ENCODE data around the gene PTOV1.

The PTOV1 gene

GRCh38 chr19:49875177-49875576 lies 24.2 kb downstream of the PTOV1 start:
- DNase-seq (ENCODE audit: low read depth), result no peak

DNA sequence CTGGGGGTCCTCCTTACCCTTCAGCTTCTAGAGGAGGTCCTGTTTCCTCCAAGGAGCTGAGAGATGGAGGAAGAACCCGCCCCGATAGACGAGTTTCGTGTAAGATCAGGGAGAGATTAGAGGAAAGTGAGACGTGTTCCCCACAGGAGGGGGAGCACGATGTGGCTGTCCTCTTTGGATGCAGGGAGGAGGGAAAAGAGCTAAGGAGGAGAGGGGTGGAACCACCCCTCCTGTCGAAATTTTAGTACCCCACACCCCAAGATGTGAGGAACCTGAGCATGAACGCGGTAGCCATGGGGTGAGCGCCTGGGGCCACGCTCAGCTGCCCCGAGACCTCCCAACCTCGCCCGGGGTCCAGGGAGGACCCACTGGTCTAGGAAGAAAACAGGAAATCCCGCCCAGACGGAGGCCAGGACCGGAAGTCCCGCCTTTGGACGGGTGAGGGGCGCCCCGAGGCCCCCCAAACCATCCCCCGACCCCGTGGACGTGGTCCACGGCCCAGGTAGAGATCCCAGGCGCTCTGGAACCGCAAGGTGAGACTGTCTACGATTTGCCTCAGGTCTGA lies 25.0 kb downstream of the PTOV1 start:
- no peak for DNase-seq (ENCODE audit: low read depth)

- DNase-seq (ENCODE audit: low read depth), result peak; percentile 97
Measured at GRCh38 chr19:49876422-49877019, 25.6 kb downstream of the PTOV1 start.

DNA sequence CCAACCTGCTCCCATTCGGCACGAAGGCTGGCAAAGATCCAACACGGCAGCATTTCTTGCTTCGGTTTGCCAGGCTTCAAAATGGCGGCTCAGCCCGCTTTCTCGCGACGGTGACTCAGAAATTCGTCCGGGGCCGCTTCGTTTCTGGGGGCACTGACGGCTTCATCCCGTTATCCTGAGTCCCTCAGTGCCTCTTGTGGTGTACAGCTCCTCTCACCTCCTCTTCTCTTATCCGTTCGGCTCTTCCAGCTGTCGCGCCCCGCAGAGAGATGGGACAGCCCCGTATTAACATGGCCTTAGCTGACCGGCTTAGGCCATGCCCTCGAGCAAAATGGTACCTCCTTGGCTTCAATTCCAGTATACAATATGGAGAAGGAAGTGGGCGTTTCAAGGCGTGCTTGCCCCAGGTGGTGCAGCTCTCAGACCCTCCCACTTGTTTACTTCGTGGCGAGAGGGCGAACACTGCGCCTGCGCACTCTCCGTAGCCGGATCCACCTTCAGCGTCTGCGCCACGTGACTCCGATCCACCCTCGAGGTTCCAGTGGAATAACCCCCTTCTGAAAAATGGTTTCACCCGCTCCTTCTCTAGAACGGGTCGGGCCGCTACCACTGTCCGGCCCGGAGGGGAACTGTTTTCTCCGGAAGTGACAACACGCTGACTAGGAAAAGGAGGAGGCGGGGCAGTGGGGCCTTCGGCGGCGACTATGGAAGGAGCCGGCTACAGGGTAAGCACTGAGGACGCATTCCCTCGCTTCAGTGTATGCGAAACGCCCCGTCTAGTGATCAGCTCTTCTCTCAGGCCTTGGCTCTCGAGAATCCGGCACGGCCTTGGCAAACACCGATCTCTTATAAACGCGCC lies 26.3 kb downstream of the PTOV1 start, which contains the start of the genes AKT1S1 and TBC1D17:
Gene AKT1S1, minus strand, starts transcription at position 336 of the 859 bp plus-strand sequence. CDS start 4,060 bp downstream, outside the sequence.
Gene TBC1D17, plus strand, starts transcription at position 683 of the 859 bp plus-strand sequence. Its CDS starts 22 bp downstream, at position 705.
- DNase-seq (ENCODE audit: low read depth), result peak; percentile 99

DNA sequence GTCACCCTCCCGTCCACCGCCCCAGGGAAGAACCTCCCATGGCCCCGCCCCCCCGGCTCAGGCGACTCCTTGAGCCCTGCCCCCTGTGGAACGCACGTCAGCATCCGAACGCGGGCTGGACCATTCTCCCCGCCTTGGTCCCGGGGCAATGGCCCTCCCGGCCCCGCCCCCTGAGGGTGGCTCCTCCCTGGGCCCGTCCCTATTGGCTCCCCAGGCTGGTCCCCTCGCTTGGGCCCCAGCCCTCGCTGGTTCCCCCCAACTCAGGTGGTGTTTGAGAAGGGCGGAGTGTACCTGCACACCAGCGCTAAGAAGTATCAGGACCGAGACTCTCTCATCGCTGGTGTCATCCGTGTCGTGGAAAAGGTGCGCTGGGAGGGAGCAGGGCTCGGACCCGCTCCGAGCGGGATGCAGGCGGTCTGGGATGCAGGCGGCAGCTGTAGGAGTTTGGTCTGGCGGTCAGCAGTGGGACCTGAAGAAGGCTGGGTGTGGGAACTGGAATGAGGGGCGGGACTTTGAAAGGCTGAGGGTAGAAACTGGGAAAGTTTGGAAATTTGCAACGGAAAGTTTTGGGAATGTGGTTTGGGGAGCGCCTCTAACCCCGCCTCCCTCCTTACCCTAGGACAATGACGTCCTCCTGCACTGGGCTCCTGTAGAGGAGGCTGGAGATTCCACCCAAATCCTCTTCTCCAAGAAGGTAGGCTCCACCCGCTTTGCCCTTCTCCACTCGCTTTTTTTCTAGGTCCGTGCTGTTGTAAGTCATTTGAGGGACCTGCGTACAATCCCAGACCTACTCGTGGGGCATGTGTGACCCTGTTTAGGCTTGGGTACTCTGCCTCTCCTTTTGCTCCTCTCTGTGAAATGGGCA lies 27.2 kb downstream of the PTOV1 start:
- DNase-seq (ENCODE audit: low read depth), result peak; percentile 97

DNA sequence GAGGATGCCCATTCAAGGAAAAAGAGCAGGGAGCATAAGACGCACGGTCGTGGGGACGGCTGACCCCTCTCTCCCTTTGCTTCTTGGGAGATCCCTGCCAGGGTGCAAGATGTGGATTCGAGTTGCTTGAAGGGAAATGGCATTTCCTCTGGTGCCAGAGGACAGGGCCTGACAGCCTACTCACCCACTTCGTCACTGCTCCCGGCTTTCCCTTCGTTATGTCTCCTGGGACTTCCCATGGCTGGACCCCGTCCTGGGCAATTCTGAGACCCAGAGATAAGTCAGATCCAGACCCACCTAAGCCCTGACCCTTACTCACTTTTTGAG lies 27.7 kb downstream of the PTOV1 start:
- DNase-seq (ENCODE audit: low read depth), result no peak

DNA sequence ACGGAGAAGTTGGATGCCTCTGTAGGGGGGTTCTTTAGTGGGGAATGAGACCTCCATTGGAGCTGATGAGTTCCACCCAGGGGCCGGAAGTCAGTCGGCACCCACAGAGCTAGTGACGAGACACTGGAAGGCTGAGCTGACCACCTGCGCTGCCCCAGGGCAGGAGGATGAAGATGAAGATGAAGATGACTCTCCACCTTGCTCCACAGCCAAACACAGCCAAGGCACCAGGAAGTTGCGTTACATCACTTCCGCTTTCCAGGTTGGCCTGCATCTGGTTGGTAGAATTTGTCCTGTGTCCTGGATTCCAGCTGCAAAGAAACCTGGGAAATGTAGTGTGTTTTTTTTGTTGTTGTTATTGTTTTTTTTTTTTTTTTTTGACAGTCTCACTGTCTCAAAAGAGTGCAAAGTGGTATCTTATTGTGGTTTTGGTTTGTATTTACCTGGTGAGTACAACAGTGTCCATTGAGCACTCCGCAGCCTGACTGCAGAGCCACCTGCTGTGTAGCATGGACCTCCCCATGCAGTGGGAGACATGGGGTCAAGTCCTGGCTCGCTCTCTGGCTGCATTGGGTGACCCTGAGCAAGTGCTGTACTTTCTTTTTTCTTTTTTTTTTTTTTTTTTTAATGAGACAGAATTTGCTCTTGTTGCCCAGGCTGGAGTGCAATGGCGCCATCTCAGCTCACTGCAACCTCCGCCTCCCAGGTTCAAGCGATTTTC lies 28.4 kb downstream of the PTOV1 start:
- no peak for DNase-seq (ENCODE audit: low read depth)

DNA sequence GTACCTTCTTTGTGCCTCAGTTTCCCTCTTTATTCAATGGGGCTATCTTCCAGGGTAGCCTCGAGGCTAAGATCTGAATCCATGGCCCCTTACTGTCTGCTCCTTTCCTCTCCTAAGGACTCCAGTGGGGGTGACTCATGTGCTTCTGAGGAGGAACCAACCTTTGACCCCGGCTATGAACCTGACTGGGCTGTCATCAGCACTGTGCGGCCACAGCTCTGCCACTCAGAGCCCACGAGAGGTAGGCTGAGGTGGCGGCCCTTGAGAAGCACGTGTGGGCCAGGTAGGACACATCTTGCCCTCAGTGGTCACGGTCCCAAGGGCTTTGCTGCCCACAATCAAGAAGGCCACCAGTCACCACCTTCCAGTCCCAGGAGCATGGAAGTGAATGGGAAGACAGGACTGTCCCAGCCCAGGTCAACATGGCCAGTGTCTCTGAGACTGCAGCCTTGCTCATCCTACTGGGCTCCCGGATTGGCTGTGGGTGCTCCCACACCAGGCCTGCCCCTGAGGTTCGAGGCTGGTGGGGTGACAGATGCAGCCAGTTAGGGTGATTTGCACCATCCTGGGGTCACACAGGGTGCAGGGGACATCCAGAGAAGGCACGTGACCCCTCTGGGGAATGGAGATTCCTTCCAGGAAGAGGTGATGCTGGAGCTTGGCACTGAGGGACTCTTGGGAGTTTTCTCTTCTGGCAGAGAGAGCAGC lies 29.4 kb downstream of the PTOV1 start:
- DNase-seq (ENCODE audit: low read depth), result no peak

DNA sequence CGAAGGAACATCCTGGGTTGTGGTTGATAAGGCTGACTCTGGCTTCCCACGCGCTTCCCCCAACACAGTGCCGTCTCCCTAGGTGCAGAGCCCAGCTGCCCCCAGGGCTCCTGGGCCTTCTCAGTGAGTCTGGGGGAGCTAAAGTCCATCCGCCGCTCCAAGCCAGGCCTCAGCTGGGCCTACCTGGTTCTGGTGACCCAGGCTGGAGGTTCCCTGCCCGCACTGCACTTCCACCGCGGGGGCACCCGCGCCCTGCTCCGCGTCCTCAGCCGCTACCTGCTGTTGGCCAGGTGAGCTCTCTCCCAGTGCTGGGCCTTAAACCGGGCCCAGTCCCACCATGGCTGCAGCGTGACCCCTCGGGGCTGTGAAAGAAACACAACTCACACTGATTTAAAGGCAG lies 30.2 kb downstream of the PTOV1 start:
- DNase-seq (ENCODE audit: low read depth), result no peak

DNA sequence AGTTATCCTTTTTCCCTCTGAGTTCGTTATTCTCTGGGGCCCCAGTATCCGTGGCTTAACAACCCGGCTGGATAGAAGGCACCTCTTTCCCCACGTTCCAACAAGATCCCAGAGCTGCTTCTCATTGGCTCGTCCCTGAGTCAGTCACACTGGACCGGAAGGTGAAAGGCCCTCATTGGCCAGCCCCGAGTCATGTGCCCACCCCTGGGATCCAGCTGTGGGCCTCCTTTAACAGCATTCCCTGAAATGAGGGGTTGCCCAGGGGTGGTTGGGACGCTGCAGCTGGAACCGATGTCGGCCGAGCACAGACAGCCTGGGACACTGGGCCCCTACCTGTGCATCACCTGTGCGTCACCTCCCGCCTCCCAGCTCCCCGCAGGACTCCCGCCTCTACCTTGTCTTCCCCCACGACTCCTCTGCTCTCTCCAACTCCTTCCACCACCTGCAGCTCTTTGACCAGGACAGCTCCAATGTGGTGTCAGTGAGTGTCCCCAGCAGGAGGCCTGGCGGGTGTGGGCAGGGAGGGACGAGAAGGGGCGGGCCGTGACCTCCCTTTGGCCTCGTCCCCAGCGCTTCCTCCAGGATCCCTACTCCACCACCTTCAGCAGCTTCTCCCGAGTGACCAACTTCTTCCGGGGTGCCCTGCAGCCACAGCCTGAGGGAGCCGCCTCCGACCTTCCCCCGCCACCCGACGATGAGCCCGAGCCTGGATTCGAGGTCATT lies 30.9 kb downstream of the PTOV1 start:
- DNase-seq (ENCODE audit: low read depth), result no peak

- DNase-seq (ENCODE audit: low read depth), result no peak
Measured at GRCh38 chr19:49882643-49883042, 31.7 kb downstream of the PTOV1 start.

- DNase-seq (ENCODE audit: low read depth), result no peak
Measured at GRCh38 chr19:49883094-49883493, 32.1 kb downstream of the PTOV1 start.

- no peak for DNase-seq (ENCODE audit: low read depth)
Measured at GRCh38 chr19:49884109-49884508, 33.1 kb downstream of the PTOV1 start.

- no peak for DNase-seq (ENCODE audit: low read depth)
Measured at GRCh38 chr19:49884760-49885159, 33.8 kb downstream of the PTOV1 start.

DNA sequence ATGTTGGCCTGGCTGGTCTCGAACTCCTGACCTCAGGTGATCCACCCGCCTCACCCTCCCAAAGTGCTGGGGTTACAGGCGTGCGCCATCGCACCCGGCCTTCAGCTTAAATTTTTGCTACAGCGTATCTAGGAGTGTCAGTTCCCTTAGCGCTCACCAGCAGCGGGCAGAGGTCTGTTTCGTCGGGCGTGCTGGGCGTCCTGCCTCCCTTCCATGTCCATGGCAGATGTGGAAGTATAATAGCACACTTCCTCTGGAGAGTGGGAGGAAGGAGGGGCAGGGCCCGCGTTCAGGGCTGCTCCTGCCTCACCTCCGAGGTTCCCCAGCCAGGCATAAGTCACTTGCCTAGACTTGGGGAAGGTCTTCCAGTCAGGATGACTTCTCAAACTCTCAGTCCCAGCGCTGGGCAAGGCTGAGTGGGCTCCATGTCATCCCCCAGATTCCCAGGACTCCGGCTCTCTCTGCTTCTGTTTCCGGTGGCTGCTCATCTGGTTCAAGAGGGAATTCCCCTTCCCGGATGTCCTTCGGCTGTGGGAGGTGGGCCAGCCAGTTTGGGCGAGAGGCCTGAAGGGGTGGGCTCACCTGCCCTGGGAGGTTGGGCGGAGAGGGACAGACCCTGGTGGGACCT lies 36.2 kb downstream of the PTOV1 start:
- DNase-seq (ENCODE audit: low read depth), result no peak

- no peak for DNase-seq (ENCODE audit: low read depth)
Measured at GRCh38 chr19:49887665-49888509, 36.9 kb downstream of the PTOV1 start.

DNA sequence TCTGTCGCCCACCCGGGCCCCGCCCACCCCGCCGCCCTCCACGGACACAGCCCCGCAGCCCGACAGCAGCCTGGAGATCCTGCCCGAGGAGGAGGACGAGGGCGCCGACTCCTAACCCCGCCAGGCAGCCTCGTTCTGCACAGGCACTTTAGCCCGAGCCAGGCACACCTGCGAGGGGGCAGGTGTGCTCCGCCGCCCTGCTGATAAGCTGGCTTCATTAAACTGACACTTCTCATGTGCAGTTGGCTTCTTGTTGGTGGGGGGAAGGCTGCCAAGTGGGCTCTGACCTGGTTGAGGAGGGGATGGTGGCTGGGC lies 37.5 kb downstream of the PTOV1 start:
- no peak for DNase-seq (ENCODE audit: low read depth)

GRCh38 chr19:49889038-49889686 lies 38.2 kb downstream of the PTOV1 start:
- DNase-seq (ENCODE audit: low read depth), result no peak
